NCI-H446 treated with DMSO at 0.1 percent for 48 hours (cell line): ENCODE data around the gene FOXD2.

ENCODE experiments used
- DNase-seq: peaks from one replicate; lab custom pipeline; 2025; lab: John Stamatoyannopoulos, UW

Gene FOXD2

DNA sequence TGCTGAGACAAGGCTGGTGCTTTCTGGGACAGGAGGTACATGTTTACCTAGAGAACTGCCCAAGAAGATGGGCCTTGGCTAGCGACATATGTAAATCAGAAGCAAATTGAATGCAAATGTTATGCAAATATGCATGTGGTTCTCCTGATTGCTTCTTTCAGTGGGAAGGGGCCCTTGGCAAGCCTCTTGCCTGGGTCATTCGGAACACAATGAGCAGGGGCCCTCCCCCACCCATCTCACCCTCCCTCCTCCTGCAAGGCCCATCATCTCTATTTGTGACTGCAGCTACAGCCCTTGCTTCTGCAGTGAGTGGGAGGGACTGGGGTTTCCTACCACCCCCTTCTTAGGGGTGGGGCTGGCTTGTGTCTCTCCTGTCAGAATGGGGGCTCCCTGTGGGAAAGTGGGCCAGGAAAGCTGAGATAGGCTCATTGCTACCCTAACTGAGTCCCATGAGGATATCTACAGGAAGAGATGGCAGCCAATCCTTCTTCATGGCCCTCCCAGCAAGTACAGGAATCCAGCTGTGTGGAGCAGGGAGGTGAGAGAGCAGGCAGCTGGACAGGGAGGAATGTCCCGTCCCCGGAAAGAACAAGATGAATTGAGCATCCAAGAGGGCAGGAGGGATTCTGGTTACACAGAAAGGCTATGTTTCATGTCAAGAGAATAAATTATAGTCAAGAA lies 31.0 kb downstream of the FOXD2 start:
- DNase-seq, result no peak

DNA sequence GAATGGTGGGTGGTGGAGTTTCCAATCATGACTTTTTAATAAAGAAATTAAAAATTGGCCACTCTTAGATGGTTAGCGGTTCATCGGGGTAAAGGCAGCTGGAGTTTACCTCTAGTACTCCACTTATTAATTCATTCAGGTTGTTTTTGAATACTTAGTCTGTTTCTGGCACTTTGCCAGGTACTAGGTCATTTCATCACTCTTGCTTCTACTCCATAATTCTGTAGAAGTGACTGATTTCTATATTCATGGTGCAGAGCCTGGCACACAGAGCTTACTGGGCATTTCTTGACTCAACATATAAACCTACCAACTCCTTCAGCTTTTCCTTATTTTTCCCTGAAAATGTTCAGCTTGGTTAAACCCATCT lies 31.5 kb downstream of the FOXD2 start:
- DNase-seq, result no peak

DNA sequence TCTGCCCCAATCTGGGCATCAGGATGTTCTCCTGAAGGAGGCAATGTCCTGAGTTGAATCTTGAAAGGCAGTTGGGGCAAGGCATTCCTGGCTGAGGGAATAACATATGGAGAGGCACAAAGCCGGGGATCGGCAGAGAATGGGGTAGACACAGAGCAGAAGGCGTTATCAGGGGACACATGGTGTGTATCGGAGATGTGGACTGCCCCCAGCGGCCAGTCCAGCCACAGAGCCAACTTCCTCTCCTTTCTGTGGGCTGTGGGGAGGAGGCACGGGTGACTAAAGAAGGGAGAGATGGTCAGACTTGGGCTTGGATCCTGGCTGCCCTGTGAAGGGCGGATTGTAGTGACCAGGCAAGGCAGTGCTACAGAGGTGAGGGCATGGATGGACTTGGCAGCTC lies 32.1 kb downstream of the FOXD2 start:
- DNase-seq, result no peak

DNA sequence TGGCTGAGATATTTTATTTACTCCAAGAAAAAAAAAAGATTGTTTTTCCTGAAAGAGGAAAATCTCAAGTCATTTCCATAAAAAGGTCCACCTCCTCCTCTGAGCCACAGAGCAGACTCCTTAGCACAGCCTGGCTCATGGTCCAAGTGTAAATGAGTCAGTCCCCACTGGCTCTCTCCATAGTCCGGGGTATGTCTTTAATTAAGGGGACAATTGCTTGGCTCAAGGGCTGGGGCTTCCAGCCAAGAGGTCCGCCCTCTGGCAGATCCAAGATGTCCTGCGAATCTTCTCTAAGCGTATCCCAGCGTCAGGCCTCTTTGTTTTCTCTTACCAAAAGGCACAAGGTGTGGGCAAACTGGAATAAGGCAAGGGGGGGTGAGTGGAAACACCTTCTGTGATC lies 33.3 kb downstream of the FOXD2 start:
- DNase-seq, result no peak

DNA sequence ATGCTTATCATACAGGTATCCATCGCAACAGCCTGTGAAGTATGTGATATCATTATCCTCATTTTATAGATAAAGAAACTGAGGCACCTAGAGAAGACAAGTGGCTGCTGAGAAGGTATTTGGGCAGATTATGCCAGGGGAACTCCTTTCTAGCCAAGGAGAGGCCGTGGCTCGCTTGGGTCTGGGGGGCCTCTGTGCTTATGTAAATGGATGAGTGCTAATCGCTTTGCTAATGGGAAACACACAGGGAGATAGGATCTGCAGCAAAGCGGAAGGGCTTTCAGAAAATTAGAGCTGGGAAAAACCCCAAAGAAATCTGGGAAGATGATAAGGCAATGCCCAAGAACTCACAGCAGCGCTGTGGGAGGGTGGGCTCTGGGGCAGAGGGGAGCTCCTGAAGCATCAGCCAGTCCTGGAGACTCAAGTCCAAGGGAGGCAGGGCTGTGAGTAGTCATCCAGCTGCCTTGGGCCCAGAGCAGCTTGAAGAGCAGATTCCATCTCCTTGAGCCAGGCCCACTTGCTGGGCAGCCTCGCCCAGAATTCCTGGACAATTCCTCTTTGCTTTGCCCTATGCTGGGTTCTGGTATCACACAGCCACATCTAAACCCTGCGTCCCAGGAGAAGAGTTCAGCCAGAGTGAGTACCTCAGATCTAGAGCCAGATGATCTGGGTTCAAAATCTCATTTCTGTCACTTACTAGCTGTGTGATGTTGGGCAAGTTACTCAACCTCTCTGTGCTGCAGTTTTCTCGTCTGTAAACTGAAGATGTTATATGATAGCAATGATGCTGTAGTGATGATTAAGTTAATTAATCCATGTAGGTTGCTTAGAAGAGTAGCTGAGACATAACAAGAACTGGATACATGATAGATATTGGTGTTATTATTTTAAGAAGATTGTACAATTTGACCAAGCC lies 36.7 kb downstream of the FOXD2 start:
- no peak for DNase-seq

DNA sequence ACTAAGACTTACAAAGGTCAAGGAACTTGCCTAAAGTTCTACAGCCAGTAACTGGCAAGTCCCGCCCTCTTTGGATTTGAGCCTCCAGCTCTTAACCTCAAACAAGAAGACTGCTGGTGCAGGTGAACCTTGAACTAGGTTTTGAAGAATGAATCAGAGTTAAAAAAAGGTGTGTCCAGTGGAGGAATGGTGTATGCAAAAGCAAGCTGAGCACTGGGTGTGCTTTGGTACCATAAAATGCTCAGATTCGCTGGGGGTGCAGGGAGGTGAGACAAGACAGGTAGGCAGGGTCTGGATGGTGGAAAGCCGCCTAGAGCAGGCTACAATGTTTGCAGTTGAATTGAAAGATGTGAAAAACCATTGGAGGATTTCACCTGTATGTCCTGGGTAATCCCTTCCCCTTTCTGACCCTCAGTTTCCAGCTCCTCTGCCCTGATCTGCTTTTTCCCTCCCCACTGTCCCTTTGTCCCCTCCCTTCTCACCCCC lies 39.8 kb downstream of the FOXD2 start:
- no peak for DNase-seq

DNA sequence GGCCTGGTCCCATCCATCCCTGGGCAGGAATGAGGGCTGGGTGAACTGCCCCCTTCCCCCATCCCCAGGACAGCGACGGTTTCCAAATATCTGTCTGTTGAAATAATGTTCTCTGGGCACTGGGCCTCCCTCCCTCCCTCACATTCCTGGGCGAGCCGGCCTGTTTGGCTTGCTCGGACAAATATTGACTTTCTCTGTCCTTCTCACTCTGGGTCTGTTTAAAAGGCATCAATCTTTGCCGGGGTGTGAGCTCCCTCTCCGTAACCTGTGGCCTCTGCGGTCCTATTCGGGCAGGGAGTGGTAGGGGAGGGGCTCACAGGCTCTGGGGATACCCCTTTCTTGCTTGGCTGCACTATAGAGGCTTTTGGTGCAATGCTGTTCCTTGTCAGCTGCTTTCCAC lies 40.2 kb downstream of the FOXD2 start:
- DNase-seq, result no peak

DNA sequence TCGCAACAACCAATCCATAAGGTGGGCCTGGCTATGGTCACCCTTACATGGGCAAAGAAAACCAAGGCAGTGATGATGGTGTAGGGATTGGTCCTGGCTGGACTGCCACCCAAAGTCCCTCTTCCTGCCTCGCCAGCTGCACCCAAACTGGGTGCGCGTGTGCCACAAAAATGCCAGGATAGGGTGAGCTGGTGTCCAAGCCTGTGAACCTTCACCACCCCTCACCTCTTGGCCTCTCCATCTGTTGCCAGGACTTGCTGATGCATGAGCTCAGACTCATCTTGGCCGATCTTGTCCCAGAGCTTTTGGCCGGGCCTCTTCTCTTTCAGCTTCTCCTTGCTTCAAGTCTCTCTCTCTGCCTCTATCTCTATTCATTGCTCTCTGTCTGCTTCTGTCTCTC lies 41.8 kb downstream of the FOXD2 start:
- no peak for DNase-seq

DNA sequence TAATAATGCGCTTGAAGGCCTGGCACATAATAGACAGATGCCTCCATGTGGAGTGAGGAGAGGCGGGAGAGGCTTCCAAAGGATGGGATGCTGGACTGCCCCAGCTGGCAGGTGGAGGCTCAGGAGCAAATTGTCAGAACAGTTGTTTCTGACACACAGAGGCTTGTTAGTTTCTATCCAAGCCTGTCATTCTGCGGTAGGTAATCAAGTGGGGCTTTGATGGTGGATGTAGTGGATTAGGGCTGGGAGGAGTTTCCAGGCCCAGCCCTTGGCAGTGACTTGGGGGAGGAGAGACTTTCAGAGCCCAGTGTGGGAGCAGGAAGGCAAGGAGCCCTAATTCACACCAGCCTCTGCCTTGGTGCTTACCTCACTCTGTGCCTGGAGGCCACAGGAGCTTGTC lies 44.1 kb downstream of the FOXD2 start:
- DNase-seq, result no peak

DNA sequence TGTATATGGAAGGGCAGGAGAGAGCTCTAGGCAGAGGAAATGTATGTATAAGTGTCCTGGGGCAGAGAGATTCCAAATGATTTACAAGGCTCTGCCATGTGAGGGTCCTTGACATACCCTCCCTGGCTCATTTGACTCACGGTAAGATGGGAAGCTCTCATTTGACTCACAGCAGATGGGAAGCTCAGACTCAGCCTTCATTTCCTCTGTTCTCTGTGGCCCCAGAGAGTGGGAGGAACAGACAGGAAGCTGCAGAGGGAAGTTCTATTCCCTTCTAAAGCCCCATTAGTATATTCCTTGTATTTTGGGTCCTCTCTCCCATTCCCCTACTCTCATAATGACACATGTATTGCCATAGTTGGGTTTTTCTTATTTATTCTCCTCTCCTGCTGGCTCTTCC lies 44.9 kb downstream of the FOXD2 start:
- no peak for DNase-seq

DNA sequence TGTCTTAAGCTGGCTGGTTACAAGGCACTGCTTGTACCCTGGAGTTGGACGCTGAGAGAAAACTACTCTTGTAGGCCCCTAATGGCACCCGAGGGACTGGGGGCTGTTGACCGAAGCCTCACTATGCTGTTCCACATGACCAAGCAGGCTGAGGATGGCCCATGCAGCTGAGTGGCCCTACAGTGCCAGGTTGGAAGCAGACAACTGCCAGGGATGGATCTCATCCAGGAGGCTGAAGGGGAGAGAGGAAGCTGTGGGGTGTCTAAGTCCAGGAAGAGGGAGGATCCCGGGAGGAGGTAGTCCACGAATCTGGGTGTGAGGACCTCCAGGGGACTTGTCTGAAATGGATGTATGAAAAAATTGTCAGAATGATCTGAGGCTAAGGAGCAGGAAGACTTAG lies 45.8 kb downstream of the FOXD2 start:
- no peak for DNase-seq

DNA sequence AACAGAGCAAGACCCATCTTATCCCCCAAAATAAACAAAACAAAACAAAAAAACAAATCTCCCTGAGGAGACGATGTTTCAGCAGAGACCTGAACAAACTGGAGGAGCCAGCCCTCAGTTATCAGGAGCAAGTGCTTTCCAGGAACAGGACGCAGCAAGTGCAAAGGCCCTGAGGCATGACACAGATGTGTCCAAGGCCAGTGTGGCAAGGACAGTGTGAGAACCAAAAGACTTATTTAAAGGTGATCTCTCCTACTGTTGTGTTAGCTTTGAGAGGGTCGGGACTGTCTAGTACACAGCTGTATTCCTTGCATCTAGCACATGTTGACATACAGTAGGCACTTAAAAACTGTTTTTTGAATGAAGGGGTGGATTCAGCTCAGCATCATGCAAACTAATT lies 48.0 kb downstream of the FOXD2 start:
- DNase-seq, result no peak

DNA sequence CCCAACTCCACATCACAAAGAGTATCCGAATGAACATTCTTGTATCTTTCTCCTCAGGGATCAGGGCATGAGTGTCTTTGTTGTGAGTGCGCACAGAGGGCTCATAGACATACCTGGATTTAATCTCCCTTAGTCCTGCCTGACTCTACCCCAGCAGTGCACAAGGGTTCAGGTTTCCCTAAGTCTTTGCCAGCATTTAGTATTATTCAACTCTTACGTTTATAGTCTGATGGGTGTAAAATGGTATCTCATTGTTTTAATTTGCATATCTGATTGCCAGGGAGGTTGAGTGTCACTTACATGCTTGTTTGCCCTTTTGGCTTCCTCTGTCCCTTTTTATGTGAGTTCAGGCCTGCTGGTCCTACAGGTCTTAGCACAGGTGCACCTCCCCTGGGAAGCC lies 49.5 kb downstream of the FOXD2 start:
- no peak for DNase-seq

DNA sequence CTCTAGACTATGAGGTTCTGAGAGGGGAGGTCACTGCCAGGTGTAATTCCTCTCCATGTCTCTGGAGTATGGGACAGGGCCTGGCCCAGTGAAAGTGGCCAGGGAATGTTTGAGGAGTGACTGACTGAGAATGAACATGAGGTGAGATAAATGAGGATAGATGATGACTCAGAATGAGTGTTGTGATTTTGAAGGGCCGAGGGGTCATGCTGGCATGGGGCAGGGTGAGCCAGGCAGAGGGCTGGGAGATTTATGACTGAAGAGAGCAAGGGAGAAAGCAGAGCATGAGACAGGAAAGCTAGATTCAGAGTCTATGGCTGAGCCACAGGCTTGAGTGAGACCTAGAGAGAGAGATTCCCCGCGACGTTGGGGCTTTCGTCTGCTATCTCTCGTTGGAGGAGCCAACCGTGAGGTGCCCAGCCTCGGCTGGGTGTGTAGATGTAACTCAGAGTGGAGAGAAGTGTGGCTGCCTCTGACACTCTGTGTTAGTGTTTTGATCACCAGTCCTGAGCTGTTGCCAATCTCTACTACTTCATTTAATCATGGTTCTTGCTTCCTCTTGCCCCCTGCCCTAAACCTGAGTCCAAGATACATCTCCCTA lies 50.1 kb downstream of the FOXD2 start:
- no peak for DNase-seq
